Eye (tissue), 1 donor: ENCODE measurements around the gene PCED1B.
A peak's percentile ranks its signal among the peaks of the same experiment; 100 is the strongest.
"Not testable (repeated sequence)": the region's sequence is repeated elsewhere in the genome, so short reads cannot be mapped to it uniquely, and the experiment has no call there.

Source experiments
- DNase-seq: peaks from one replicate; pipeline ENCODE4 v3.0.0-alpha.2; 2015

The PCED1B gene

DNA sequence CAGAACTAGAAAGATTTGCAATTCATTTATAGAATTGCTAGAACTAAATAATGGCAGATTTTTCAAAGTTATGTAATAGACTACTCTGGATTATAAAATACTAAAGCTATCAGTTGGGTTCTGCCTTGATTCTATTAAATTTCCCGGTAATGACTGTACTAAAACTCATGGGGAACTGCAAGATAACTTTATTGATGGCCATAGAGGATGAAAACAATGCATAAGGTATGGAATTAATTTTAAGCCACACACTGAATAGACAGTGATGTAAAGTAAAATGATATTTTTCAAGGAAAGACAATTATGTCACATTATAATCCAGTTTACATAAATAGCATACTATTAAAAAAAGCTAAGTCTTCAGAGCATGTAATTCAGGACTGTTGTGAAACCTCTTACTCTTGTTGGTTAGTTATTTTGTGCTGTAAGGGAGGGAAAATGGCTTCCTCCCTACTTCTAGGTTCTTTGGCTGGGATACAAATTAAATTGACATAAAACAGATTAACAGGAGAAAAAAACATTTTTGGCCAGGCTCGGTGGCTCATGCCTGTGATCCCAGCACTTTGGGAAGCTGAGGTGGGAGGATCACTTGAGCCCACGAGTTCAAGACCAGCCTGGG is 134.7 kb downstream of the PCED1B start:
- no peak for DNase-seq

DNA sequence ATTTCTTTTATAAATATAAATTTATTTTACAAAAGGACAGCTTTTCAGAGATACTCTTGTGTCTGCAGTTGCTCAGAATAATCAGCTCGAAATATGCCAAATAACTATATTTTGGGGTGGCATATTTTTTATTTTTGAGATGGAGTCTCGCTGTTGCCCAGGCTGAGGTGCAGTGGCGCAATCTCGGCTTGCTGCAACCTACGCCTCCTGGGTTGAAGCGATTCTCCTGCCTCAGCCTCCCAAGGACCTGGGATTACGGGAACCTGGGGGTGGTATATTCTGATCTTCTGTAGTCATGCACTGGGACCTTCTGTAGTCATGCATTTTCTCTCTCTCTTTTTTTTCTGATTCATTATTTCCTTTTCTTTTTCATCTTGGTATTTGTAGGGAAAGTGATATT is 135.3 kb downstream of the PCED1B start:
- no peak for DNase-seq

DNA sequence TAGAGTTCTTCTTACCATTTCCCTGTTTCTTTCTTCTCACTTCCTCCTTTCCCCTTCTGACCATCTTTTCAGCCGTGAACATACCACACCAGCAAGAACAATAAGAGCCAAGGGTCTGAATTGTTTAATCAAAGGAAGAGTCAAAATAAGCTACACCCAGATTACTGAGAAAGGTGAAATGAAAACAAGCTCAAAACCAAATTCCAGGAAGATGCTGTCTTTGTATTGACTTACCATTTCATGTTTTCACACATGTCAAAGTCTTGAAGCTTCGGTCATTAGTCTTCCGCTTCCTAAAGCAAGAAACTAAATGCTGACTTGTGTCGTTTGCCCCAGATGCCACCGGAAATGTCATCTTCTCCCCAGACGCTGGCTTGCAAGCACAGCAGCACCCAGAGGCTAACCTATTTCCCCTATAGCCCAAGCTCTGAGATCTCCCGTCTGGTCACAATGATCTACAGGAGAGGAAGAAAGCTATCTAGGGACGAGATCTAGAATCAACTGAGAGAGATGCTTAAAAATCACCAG is 136.8 kb downstream of the PCED1B start:
- DNase-seq = no peak

DNA sequence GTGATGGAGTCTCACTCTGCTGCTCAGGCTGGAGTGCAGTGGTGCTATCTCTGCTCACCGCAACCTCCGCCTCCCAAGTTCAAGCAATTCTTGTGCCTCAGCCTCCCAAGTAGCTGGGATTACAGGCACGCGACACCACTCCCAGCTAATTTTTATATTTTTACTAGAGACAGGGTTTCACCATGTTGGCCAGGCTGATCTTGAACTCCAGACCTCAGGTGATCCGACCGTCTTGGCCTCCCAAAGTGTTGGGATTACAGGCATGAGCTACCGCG is 138.1 kb downstream of the PCED1B start:
- DNase-seq = not testable (repeated sequence)

- DNase-seq = no peak
Observed at GRCh38 chr12:47218191-47218654, 138.8 kb downstream of the PCED1B start.

GRCh38 chr12:47219243-47219642 is 139.8 kb downstream of the PCED1B start:
- DNase-seq = no peak

GRCh38 chr12:47221256-47222023 is 142.0 kb downstream of the PCED1B start:
- no peak for DNase-seq

DNA sequence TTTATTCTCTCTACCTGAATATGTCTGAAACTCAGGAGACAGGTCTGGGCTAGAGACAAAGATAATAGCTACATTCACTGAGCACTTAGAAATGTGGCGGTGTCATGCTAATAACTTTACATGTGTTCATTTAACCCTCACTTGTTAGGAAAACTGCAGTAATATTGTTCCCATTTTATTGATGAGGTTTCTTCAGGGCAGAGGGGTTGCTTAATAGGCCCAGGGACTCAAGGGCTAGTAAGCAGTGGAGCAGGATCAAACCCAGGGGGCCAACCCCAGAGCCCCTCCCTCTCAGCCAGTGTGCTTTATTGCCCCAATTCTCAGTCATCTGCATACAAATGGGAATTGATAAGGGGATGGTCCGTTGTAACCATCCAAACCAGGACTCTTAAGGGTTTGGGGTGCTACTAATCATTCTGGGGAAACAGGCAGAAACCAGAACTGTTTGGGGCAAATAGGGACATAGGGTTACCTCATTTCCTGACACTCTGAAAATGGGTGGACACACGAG is 143.2 kb downstream of the PCED1B start:
- DNase-seq = no peak

- DNase-seq = peak; percentile 23
Observed at GRCh38 chr12:47223031-47223847, 143.8 kb downstream of the PCED1B start.

- no peak for DNase-seq
Observed at GRCh38 chr12:47223848-47224213, 144.4 kb downstream of the PCED1B start.

GRCh38 chr12:47224563-47225133 is 145.2 kb downstream of the PCED1B start:
- no peak for DNase-seq

GRCh38 chr12:47225356-47225755 is 145.9 kb downstream of the PCED1B start:
- DNase-seq = no peak

- no peak for DNase-seq
Observed at GRCh38 chr12:47226199-47226598, 146.8 kb downstream of the PCED1B start.

GRCh38 chr12:47228802-47229201 is 149.4 kb downstream of the PCED1B start:
- no peak for DNase-seq

GRCh38 chr12:47231456-47231855 is 152.0 kb downstream of the PCED1B start:
- no peak for DNase-seq

- DNase-seq = no peak
Observed at GRCh38 chr12:47234576-47235141, 155.2 kb downstream of the PCED1B start.

DNA sequence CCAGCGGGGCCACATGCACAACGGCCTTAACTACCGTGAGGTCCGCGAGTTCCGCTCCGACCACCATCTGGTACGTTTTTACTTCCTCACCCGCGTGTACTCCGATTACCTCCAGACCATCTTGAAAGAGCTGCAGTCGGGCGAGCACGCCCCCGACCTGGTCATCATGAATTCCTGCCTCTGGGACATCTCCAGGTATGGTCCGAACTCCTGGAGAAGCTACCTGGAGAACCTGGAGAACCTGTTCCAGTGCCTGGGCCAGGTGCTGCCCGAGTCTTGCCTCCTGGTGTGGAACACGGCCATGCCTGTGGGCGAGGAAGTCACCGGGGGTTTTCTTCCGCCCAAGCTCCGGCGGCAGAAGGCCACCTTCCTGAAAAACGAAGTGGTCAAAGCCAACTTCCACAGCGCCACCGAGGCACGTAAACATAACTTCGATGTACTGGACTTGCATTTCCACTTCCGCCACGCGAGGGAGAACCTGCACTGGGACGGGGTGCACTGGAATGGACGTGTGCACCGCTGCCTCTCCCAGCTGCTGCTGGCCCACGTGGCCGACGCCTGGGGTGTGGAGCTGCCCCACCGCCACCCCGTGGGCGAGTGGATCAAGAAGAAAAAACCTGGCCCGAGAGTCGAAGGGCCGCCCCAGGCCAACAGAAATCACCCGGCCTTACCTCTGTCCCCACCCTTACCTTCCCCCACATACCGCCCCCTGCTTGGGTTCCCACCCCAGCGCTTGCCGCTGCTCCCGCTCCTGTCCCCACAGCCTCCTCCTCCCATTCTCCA is 156.0 kb downstream of the PCED1B start:
- no peak for DNase-seq

DNA sequence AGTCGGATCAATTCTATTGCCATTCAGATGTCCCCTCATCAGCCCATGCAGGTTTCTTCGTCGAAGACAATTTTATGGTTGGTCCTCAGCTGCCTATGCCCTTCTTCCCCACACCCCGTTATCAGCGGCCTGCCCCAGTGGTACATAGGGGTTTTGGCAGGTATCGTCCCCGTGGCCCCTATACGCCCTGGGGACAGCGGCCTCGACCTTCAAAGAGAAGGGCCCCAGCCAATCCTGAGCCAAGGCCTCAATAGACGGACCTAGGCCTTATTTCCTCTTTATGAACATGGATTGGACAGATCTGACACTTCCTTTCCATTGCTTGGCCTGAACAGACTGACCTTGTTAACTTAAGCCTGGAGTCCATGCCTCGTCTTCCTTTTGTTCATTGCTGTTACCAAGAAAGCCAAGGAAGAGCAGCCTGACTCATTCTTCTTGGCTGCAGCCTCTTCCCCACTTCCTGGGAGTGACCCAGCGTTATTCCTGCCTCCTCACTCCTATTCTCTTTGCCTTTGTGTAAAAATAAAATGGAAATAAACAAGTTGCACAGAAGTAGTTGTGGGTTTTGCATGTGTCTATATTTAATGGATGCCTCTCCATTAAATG is 156.8 kb downstream of the PCED1B start:
- no peak for DNase-seq

DNA sequence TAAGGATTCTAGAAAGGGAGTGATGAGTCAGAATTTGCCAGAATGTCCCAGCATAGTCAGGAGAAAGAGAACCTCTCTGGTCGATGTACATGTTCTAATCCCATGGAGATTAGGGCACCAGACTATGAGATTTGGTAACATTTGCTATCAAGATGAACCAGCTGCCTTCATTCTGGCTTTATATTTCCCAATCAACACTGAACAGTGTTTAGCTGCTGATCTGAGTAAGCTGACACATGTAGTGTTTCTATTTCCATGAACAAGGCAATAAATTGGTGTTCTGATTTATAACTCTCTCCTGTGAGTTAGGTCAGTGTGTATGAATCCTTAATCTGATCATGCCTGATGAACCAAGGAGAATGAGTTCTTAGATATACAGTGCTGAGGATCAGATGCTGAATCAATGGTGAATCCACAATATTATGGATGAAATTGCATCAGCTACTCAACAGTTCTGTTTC is 158.4 kb downstream of the PCED1B start:
- DNase-seq = no peak

DNA sequence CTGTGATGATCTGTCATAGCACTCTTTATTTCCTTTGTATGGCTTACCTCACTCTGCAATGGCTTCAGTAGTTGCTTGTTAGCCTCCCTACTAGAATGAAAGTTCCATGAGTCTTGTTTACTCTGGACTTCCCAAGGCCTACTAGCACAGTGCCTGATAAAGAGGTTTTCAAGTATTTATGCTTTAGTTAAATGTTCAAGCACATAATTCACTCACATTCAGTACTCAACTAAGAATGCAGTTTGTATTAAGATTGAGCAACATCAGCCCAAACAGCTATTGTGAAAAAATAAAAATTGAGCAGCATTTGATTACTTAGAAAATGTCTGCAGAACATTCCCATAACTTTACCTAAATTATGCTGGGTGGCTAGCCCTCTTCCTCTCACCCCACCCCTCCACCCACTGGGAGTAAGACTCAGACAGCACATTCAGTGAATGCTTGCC is 159.3 kb downstream of the PCED1B start:
- DNase-seq = no peak

DNA sequence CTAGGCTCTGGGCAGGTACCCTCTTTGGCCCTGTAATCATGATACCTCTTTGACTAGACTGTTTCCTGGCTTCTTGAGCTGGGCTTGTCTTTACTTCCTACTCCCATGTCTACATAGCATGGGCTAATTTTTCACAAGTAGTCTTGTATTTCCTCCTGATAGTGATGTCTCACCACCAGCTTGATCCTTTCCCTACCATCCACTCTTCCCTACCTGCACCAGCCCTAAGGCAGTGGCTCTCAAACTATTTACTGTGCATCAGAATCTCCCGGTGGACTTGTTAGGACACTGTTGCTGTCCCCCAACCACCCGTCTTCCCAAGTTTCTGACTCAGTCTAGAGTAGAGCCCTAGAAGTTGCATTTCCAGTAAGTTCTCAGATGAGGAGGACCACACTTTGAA is 163.0 kb downstream of the PCED1B start:
- no peak for DNase-seq
